CD4-positive, alpha-beta T cell (primary cell): ENCODE data around the gene TENM4. TPM values are rescaled to one million over a fixed set of nuclear protein-coding genes. Genes with fewer than 3 reads are reported as not detected.

Experiments
- ATAC-seq: fragments of 200-7000 bp; cut with Tn5 transposase; one replicate; pipeline ENCODE4 v1.10.0; 2022; ENCODE audit warnings: mild to moderate bottlenecking; ENCODE audit not compliant: poor library complexity
- CTCF ChIA-PET: fragments of 350-600 bp; sonication (Branson Sonifier 250); formaldehyde crosslinking; loops from one replicate; lab custom pipeline; 2021; ENCODE audit warnings: antibody characterized with exemption, inconsistent platforms; lab: Charles Lee
- POLR2A ChIA-PET: fragments of 350-600 bp; sonication (Branson Sonifier 250); formaldehyde crosslinking; loops from one replicate; lab custom pipeline; 2021; ENCODE audit warnings: antibody characterized with exemption, inconsistent platforms; lab: Charles Lee
- DNase-seq, 14 experiments: peaks; one replicate each; pipeline ENCODE4 v3.0.0-alpha.2; 2013 to 2020; ENCODE audit warnings: mixed read lengths in 2 of 14
- H3K27ac ChIP-seq, 2 donors: one replicate each; pipeline versions ENCODE4 v1.5.1 to v1.7.0; 2013; ENCODE audit warnings: low read length in 2 of 2, low read depth in 1 of 2, mild to moderate bottlenecking in 1 of 2
- H3K27me3 ChIP-seq, 2 experiments: 1 replicate in 1 of 2; 2 replicates in 1 of 2; pipeline versions ENCODE4 v1.6.1 to v1.7.0; 2013; ENCODE audit warnings: low read length in 2 of 2, control low read depth in 1 of 2, mild to moderate bottlenecking in 1 of 2, moderate library complexity in 1 of 2; ENCODE audit not compliant: insufficient read depth in 2 of 2, control insufficient read depth in 1 of 2
- H3K36me3 ChIP-seq: one replicate; pipeline ENCODE4 v1.6.1; 2013; ENCODE audit warnings: low read length, control low read depth; ENCODE audit not compliant: insufficient read depth
- H3K4me1 ChIP-seq: one replicate; pipeline ENCODE4 v1.6.1; 2013; ENCODE audit warnings: low read length, control low read depth; ENCODE audit not compliant: insufficient read depth
- H3K4me3 ChIP-seq: one replicate; pipeline ENCODE4 v1.5.1; 2013; ENCODE audit warnings: mild to moderate bottlenecking, low read length, moderate library complexity
- H3K9me3 ChIP-seq, 2 experiments: 1 replicate in 1 of 2; 2 replicates in 1 of 2; pipeline versions ENCODE4 v1.6.1 to v1.7.0; 2013; ENCODE audit warnings: low read length in 2 of 2, mild to moderate bottlenecking in 2 of 2, control low read depth in 1 of 2, moderate library complexity in 1 of 2; ENCODE audit not compliant: control insufficient read depth in 1 of 2, insufficient read depth in 1 of 2
- H3K27ac Mint-ChIP-seq: one replicate; pipeline ENCODE4 v1.8.0; 2020; ENCODE audit warnings: mixed read lengths
- H3K27me3 Mint-ChIP-seq: one replicate; pipeline ENCODE4 v1.8.0; 2021; ENCODE audit warnings: mixed read lengths
- H3K36me3 Mint-ChIP-seq: one replicate; pipeline ENCODE4 v1.8.0; 2021; ENCODE audit warnings: low read depth, mixed read lengths
- H3K4me1 Mint-ChIP-seq: one replicate; pipeline ENCODE4 v1.8.0; 2021; ENCODE audit warnings: low read depth, mixed read lengths
- H3K4me3 Mint-ChIP-seq: one replicate; pipeline ENCODE4 v1.8.0; 2020; ENCODE audit warnings: mild to moderate bottlenecking, mixed read lengths
- H3K9me3 Mint-ChIP-seq: one replicate; pipeline ENCODE4 v1.8.0; 2020; ENCODE audit warnings: mixed read lengths
- CTCF ChIP-seq: fragments of 200-600 bp; IDR thresholded peaks from one replicate; pipeline ENCODE4 v1.8.0; 2022; ENCODE audit warnings: antibody characterized with exemption, mild to moderate bottlenecking
- intact Hi-C, 2 experiments: fragments of 100-400 bp; cut with DNase I in 1 of 2; cut with micrococcal nuclease in 1 of 2; formaldehyde crosslinking; loops; one replicate each; pipeline versions ENCODE4 v1.15.1 to v1.9.0; 2023 to 2025; cut with DNase I, micrococcal nuclease
- total RNA-seq, 174 experiments: library from RNA in 2 of 174; stranded (reverse) in 2 of 174; gene quantifications; one replicate each; pipeline ENCODE4 v1.2.3 and lab custom pipeline; 2021 to 2026

The TENM4 gene
- total RNA-seq, 2 experiments from 2014 or later, result 0.22 to 0.31 TPM

- Mint-ChIP-seq H3K4me1 (no peaks in the 10 kb centered on the region), H3K4me3 (no peak overlapping the region), H3K27me3 (no peaks in the 10 kb centered on the region), H3K27ac (no peak overlapping the region), H3K9me3 (no peaks in the 10 kb centered on the region), H3K36me3 (no peaks in the 10 kb centered on the region)
- Histone ChIP-seq H3K27me3 (no peaks in the 10 kb centered on the region), H3K4me3 (no peak overlapping the region), H3K36me3 (no peaks in the 10 kb centered on the region), H3K4me1 (no peaks in the 10 kb centered on the region), H3K27ac (no peak overlapping the region), H3K9me3 (no peaks in the 10 kb centered on the region)
- CTCF ChIA-PET, result no interaction called here
- no peak for TF ChIP-seq CTCF
- intact Hi-C loops, result no loop called here
- no peak for DNase-seq
- POLR2A ChIA-PET, result no interaction called here
- ATAC-seq, result no peak
These were observed 77.6 kb downstream of the TENM4 start for GRCh38 chr11:79363256-79363655.

DNA sequence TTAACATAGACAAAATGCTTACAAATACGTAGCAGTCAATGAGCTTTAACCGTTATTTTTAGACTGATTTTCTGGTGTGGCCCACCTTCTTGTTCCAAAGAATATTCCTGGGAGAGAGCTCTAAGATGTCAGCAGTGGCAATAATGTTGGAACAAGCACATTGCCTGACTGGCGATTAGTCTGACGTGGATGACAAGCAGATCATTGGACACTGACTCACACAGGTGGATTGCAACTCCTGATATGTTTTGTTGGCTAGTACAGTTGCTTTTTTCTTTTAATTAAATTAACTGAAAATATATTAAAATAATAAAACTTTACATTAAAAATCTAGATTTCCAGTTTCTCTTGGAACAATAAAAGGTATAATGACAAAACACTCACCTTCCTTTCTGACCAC lies 78.0 kb downstream of the TENM4 start:
- H3K27ac Mint-ChIP-seq, result no peak overlapping the region
- CTCF ChIA-PET, result no interaction called here
- no peaks in the 10 kb centered on the region for H3K36me3 ChIP-seq

DNA sequence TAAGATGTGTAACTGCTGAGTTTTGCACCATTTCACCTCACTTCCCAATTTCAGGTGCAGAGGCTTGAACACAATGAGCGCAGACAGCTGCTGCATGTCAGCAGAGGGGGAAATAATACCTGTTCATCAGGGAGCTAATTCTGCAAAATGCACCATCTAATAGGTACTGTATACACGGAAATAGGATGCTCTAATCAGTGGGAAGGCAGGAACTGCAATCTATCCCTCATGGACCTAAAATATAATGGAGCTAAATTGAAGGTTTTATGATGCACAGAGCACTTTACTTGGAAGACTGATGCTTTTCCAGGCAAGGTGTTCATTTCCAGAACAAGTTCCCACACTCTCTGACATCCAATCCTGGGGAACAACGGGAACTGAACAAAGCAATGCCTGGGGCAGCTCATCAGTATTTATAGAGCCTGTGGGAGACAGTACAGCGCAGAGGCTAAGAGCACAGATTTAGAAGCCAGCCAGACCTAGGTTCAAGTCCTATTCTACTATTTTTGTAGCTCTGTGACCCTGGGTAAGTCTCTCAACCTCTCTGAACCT lies 78.5 kb downstream of the TENM4 start:
- POLR2A ChIA-PET, result no interaction called here
- CTCF ChIA-PET, result no interaction called here
- H3K27ac Mint-ChIP-seq, result no peak overlapping the region
- no peaks in the 10 kb centered on the region for H3K27me3 Mint-ChIP-seq
- H3K4me1 ChIP-seq, result no peaks in the 10 kb centered on the region
- H3K9me3 Mint-ChIP-seq, result no peaks in the 10 kb centered on the region
- no peaks in the 10 kb centered on the region for H3K27me3 ChIP-seq
- no peaks in the 10 kb centered on the region for H3K36me3 Mint-ChIP-seq
- H3K36me3 ChIP-seq, result no peaks in the 10 kb centered on the region
- no peak overlapping the region for H3K27ac ChIP-seq
- H3K4me3 ChIP-seq, result no peak overlapping the region
- no peak overlapping the region for H3K4me3 Mint-ChIP-seq
- ATAC-seq, result no peak
- TF ChIP-seq CTCF, result no peak
- intact Hi-C loops, result no loop called here
- no peaks in the 10 kb centered on the region for H3K4me1 Mint-ChIP-seq
- no peaks in the 10 kb centered on the region for H3K9me3 ChIP-seq
- no peak for DNase-seq

More for the DNA sequence above, 78.0 kb downstream of the TENM4 start:
- no peaks in the 10 kb centered on the region for H3K27me3 ChIP-seq
- no peaks in the 10 kb centered on the region for H3K4me1 Mint-ChIP-seq
- intact Hi-C loops, result no loop called here
- H3K36me3 Mint-ChIP-seq, result no peaks in the 10 kb centered on the region
- ATAC-seq (no peak), DNase-seq (no peak)
- no peak for TF ChIP-seq CTCF
- no peaks in the 10 kb centered on the region for H3K9me3 Mint-ChIP-seq
- POLR2A ChIA-PET, result no interaction called here
- no peaks in the 10 kb centered on the region for H3K4me1 ChIP-seq
- H3K27ac ChIP-seq, result no peak overlapping the region
- H3K9me3 ChIP-seq, result no peaks in the 10 kb centered on the region
- H3K4me3 Mint-ChIP-seq, result no peak overlapping the region
- H3K4me3 ChIP-seq, result no peak overlapping the region
- no peaks in the 10 kb centered on the region for H3K27me3 Mint-ChIP-seq
